Psoas muscle (tissue), 8 donors: ENCODE results near the gene NEK11. TPM values are rescaled to one million over a fixed set of nuclear protein-coding genes. Genes with fewer than 3 reads are reported as not detected.

Experiments
- ATAC-seq, 4 donors: fragments of 200-7000 bp; cut with Tn5 transposase; one replicate each; pipeline ENCODE4 v1.9.1; 2020; ENCODE audit warnings: moderate library complexity in 3 of 4, mild to moderate bottlenecking in 2 of 4
- DNase-seq, 2 donors: peaks; one replicate each; pipeline ENCODE4 v3.0.0-alpha.2; 2020
- H3K27ac ChIP-seq: fragments of 200-600 bp; one replicate; pipeline ENCODE4 v1.8.0; 2022
- H3K27me3 ChIP-seq, 3 donors: fragments of 200-600 bp in 1 of 3; one replicate each; pipeline versions ENCODE4 v1.6.1 to v1.8.0; 2013 to 2022; ENCODE audit warnings: low read length in 2 of 3, mild to moderate bottlenecking in 2 of 3, moderate library complexity in 1 of 3; ENCODE audit not compliant: insufficient read depth in 3 of 3
- H3K36me3 ChIP-seq, 2 donors: fragments of 200-600 bp in 1 of 2; one replicate each; pipeline versions ENCODE4 v1.6.1 to v1.8.0; 2013 to 2022; ENCODE audit warnings: low read depth in 1 of 2, mild to moderate bottlenecking in 1 of 2, moderate library complexity in 1 of 2; ENCODE audit not compliant: insufficient read depth in 1 of 2
- H3K4me1 ChIP-seq: fragments of 200-600 bp; one replicate; pipeline ENCODE4 v1.8.0; 2022
- H3K4me3 ChIP-seq: fragments of 200-600 bp; one replicate; pipeline ENCODE4 v1.8.0; 2022; ENCODE audit warnings: mild to moderate bottlenecking
- H3K9me3 ChIP-seq: fragments of 200-600 bp; one replicate; pipeline ENCODE4 v1.8.0; 2022
- WGBS, 3 donors: extraction: QIAGEN DNeasy Blood & Tissue Kit; methylation state at CpG; one replicate each; pipeline versions ENCODE4 v1.1.6 to v1.1.7; 2013; 5-methylcytosine and 5-hydroxymethylcytosine counted together
- intact Hi-C, 2 donors: fragments of 100-400 bp; cut with DNase I; formaldehyde crosslinking; loops; one replicate each; pipeline versions ENCODE4 v1.11.0 to v1.14.2; 2022
- polyA plus RNA-seq, 3 donors: library from polyadenylated mRNA; stranded (reverse); fragments of 200-250 nt; gene quantifications; one replicate each; pipeline ENCODE4 v1.2.3, GENCODE V29; 2013
- total RNA-seq, 4 donors: library from RNA; stranded (reverse); fragmentation: NEBNext Ultra II Directional in 2 of 4; extraction: Animal tissue kit (Norgen Biotek cat#: 25700) in 2 of 4; gene quantifications; one replicate each; pipeline versions ENCODE4 v1.2.1 to v1.2.4, GENCODE V29; 2021 to 2023
- TF ChIP-seq, protein P1 (sequence below): fragments of 200-600 bp; IDR thresholded peaks from one replicate; pipeline ENCODE4 v1.8.0; 2022; ENCODE audit warnings: antibody characterized with exemption
- donor health status: healthy with polysubstance abuse.
- donor health status: DM: no; HTN: no; CAD: no; lungs with moderate emphysema.
- donor health status: Bipolar disorder and iron deficiency.
- donor health status: healthy.
- donor health status: DM: yes; HTN: yes; CAD: no.
- donor health status: DM: no; HTN: no; CAD: no.
- donor health status: DM: no; HTN: no; CAD: no.
- donor health status: DM: yes; HTN: yes; CAD: no.

NEK11 gene
- total and polyA plus RNA-seq, 7 donors = 1.5 to 7.2 (median 2.1) TPM

DNA sequence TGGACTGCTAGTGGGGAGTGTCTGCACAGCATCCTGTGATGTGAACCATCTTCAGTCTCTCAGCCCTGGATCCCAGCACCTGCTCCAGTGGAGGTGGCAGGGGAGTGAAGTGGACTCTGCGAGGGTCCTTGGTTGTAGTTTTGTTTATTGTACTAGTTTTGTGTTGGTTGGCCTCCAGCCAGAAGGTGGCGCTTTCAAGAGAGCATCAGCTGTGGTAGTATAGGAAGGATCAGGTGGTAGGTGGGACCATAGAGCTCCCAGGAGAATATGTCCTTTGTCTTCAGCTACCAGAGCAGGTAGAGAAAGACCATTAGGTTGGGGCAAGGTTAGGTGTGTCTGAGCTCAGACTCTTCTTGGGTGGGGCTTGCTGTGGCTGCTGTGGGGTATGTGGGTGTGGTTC lies 20.9 kb downstream of the NEK11 start:
- no peaks in the 10 kb centered on the region for H3K27me3 ChIP-seq
- no peaks in the 10 kb centered on the region for H3K36me3 ChIP-seq
- no peaks in the 10 kb centered on the region for H3K9me3 ChIP-seq
- DNase-seq = no peak
- TF ChIP-seq, protein P1, sequence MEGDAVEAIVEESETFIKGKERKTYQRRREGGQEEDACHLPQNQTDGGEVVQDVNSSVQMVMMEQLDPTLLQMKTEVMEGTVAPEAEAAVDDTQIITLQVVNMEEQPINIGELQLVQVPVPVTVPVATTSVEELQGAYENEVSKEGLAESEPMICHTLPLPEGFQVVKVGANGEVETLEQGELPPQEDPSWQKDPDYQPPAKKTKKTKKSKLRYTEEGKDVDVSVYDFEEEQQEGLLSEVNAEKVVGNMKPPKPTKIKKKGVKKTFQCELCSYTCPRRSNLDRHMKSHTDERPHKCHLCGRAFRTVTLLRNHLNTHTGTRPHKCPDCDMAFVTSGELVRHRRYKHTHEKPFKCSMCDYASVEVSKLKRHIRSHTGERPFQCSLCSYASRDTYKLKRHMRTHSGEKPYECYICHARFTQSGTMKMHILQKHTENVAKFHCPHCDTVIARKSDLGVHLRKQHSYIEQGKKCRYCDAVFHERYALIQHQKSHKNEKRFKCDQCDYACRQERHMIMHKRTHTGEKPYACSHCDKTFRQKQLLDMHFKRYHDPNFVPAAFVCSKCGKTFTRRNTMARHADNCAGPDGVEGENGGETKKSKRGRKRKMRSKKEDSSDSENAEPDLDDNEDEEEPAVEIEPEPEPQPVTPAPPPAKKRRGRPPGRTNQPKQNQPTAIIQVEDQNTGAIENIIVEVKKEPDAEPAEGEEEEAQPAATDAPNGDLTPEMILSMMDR = no peak
- intact Hi-C loops = no loop called here
- no peak overlapping the region for H3K27ac ChIP-seq
- no peaks in the 10 kb centered on the region for H3K4me1 ChIP-seq
- no peak for ATAC-seq
- no peak overlapping the region for H3K4me3 ChIP-seq
- 93 to 96% (median 95%) methylated on average over 2 of the region's 2 CpGs for WGBS, 3 donors

DNA sequence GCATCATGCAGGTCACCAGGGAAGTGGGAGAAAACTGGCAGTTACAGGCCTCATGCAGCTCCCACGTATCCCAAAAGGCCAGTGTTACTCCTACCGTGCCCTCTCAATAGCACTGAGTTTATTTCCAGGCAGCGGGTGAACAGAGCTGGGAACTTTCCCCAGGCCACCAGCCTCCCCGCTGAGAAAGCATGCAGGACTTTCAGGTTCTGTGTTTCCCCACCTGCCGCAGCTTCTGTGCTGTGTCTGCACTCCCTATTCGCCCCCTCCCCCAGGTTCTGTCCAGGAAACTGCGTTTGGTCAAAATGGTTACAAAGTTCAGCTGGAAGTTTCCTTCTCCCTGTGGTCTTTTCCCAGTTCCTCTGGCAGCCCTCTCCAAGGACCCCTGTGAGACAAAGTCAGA lies 21.4 kb downstream of the NEK11 start:
- 88 to 91% (median 91%) methylated on average over 7 of the region's 7 CpGs for WGBS, 3 donors
- ATAC-seq (no peak), DNase-seq (no peak)
- H3K4me1 ChIP-seq = no peaks in the 10 kb centered on the region
- no peaks in the 10 kb centered on the region for H3K36me3 ChIP-seq
- TF ChIP-seq, protein P1 = no peak
- H3K9me3 ChIP-seq = no peaks in the 10 kb centered on the region
- no peaks in the 10 kb centered on the region for H3K27me3 ChIP-seq
- intact Hi-C loops = no loop called here
- no peak overlapping the region for H3K27ac ChIP-seq
- no peak overlapping the region for H3K4me3 ChIP-seq

DNA sequence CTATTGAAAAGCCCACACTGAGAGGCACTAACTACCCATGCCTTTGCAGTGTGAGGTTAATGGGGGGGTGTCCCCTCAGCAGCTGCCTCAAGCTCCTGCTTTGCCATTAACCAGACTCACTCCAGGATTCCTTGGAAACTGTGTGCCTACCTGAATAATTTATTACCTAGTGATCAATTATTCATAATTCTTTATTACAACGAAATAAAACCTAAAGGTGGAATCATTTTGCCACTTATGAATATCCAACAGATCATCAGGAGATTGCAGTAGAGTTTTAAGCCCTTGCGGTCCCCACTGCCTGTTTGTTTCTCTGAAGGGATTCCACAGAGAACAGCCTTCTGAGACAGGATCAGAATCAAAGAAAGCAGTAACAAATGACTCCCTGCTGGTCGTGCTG lies 23.3 kb downstream of the NEK11 start:
- DNase-seq (no peak), ATAC-seq (no peak)
- Histone ChIP-seq H3K27me3 (no peaks in the 10 kb centered on the region), H3K36me3 (no peaks in the 10 kb centered on the region), H3K4me3 (no peak overlapping the region), H3K9me3 (no peaks in the 10 kb centered on the region), H3K4me1 (no peaks in the 10 kb centered on the region), H3K27ac (no peak overlapping the region)
- TF ChIP-seq, protein P1 = no peak
- WGBS, 3 donors = 66 to 74% (median 71%) methylated on average over 3 of the region's 3 CpGs
- intact Hi-C loops = no loop called here

DNA sequence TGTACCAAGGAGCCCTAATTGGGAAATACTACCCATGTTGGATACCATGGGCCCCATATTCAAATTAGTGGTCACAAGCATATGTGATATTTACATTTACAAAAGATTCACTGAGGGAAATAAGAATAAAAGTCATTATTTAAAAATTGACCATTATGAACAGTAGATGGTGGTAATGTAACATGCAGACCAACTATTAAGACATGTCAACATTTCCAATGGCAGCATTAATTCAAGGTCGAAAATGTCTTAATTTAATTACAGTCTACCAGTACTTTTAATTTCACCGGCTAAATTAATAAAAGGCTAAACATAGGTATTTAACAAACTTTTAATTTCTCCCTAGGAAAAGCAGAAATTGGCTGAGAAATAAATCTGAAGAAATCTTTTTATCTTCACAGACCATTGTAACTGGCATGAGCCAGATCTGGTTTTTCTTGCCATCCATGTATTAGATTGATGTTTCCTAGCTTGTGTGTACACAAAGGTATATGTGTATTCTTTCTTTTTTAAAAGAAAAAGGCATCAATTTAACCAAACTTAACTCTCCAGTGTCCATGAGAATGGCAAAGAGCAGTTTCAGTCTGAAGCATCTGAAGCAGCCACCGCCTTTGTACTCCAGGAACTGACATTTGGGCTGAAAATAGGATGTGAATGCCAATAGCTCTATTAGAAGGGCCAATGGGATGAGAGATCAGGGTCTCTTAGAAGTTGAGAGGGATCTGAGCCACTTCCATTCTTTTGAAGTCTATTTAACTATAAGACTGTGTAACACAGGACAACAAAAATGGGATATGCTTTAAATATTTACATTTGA lies 26.6 kb downstream of the NEK11 start:
- H3K27ac ChIP-seq = no peak overlapping the region
- TF ChIP-seq, protein P1 = peak; percentile 22
- H3K4me3 ChIP-seq = no peak overlapping the region
- DNase-seq = no peak
- no peaks in the 10 kb centered on the region for H3K27me3 ChIP-seq
- H3K4me1 ChIP-seq = no peaks in the 10 kb centered on the region
- H3K9me3 ChIP-seq = no peaks in the 10 kb centered on the region
- intact Hi-C loops = no loop called here
- ATAC-seq = no peak
- no peaks in the 10 kb centered on the region for H3K36me3 ChIP-seq
- WGBS, 3 donors = 53 to 56% (median 56%) methylated on average over 3 of the region's 3 CpGs

DNA sequence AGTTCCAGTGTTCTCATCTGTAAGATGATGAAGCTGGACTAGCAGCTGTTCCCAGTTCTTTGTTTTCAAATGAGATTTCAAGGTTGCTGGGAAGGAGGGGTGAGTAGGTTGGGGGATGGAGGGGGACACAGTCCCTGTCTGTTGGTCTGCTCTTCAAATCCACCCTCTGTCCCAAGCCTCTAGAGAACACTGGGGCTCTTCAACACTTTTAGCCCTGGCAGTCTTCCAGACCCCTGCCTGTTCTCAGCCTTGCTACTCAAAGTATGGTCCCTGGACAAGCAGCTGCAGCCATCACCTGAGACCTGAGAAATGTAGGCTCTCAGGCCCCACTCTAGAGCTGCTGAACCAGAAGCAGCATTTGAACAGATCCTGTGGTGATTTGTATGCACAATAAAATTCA lies 41.3 kb downstream of the NEK11 start:
- H3K27ac ChIP-seq = no peak overlapping the region
- H3K36me3 ChIP-seq = no peaks in the 10 kb centered on the region
- DNase-seq = no peak
- H3K27me3 ChIP-seq = no peaks in the 10 kb centered on the region
- no peak for ATAC-seq
- TF ChIP-seq, protein P1 = no peak
- no peaks in the 10 kb centered on the region for H3K9me3 ChIP-seq
- intact Hi-C loops = no loop called here
- peaks cover 7% of the 10 kb centered on the region for H3K4me1 ChIP-seq
- no peak overlapping the region for H3K4me3 ChIP-seq
